Stimulated activated CD4-positive, alpha-beta T cell treated with anti-CD3 and anti-CD28 coated beads, Interleukin-1b, Interleukin-23, amount 100 ng/mL, for 1 hour (primary cell): ENCODE measurements around the gene ACP1.

Experiments used
- DNase-seq, 2 donors: peaks; one replicate each; pipeline ENCODE4 v3.0.0-alpha.2; 2020; ENCODE audit warnings: low read depth in 2 of 2

Gene ACP1

DNA sequence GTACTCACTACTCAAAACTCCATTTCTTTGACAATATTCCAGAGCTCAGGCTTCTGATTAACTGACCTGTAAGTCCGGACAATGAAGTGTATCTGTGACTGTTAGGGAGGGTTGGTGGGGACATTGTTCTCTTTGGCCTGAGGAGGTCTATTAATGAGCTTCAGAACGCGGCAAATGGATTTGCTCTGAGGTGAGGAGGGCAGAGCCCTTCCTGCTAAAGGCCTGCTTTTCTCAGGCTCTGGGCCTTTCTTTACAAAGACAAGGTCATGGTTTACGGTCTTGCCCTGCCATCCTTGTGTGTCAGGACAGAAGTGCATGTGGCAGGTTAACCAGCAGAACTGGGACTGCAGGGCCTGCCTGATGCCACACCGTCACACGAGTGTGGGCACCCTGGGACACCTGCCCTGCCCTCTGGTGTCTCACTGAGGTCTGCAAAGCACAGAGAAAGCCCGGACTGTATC is 15.9 kb downstream of the ACP1 start:
- no peak for DNase-seq

DNA sequence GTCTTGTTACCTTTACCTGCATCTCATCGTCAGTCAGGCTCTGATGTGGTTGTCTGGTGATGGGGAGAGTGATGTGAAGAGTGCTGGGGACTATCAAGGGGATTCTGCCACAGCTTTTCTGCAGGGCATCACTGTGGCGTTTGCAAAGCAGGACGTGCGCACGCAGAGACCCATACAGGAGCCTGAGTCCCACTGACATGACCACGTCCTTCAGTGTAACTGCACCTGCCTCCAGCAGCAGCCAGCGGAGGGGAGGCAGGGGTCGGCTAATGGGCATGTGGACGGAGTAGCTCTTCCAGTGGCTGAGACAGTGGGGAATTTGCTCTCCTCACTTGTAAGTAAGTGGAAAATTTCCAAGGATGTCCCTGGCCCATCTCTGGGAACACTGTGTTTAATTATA is 16.6 kb downstream of the ACP1 start:
- no peak for DNase-seq

DNA sequence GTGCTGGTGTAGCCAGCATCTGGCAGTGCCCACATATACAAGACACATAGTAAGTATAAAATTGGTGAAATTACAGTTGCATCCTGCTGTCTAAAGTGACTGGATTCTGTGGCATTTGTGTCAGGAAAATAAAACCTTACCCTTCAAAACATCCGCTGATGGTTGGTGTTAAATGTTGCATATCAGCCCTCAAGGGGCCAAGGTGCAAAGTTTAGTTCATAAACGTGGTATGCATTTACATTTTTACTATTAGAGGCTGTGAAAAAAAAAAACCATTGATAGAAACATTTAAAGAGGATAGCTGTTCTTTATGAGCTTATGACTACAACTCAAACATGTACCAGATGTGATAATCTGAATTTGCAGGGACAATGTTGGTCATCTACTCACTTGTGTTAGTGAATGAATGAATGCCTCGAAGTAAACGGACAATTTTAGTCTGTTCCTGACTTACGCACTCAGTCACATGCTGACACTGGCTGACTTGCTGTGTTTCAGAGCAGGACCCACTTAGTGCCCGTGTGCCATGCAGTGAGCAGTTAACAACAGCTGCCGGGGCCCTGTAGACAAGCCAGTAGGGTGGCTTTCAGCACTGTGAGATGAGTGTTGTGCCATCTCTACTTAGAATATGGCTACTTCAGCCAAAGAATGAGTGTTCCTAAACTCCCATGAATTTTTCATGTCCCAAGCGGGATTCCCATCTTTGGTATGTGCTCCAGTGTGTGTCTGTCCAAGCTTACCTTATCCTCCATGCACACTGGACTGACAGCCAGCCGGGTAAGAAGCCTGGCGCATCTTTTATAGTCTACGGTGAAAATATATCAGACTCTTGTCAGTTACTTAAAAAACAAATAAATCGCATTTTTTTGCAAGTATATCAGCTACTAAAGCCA is 17.9 kb downstream of the ACP1 start:
- no peak for DNase-seq

DNA sequence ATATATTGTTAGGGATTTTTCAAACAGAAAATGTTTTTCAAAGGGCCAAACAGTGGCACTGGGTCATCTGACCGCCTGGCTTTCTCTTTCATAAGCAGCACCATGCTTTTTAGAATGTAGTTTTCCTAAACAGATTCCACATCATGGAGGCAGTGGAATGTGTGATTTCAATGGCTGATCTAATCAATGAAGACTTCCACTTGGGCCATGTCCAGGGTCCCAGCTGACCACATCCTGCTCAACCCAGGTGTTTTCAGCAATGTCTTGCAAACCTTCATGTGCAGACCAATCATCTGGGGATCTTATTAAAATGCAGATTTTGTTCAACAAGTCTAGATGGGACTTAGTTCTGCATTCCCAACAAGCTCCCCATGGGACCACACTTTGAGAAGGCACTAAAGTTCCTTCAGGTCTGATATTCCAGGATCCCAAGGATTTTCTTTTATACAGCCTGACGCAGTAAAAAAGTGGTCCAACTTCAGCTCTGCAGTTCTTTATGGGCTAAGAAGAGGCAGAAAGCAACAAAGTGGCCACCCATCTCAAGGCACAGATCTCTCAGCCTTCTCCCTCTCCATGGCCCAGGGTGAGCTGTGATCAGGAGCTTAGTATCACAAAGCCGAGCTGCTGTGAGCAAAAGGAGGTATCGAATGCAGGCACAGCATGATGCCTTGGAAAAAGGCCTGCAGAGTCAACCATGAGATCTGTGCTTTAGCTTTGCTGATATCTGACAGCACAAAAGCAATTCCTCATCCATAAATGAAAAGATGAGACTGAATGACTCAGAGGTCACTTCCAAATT is 19.4 kb downstream of the ACP1 start:
- DNase-seq: no peak

DNA sequence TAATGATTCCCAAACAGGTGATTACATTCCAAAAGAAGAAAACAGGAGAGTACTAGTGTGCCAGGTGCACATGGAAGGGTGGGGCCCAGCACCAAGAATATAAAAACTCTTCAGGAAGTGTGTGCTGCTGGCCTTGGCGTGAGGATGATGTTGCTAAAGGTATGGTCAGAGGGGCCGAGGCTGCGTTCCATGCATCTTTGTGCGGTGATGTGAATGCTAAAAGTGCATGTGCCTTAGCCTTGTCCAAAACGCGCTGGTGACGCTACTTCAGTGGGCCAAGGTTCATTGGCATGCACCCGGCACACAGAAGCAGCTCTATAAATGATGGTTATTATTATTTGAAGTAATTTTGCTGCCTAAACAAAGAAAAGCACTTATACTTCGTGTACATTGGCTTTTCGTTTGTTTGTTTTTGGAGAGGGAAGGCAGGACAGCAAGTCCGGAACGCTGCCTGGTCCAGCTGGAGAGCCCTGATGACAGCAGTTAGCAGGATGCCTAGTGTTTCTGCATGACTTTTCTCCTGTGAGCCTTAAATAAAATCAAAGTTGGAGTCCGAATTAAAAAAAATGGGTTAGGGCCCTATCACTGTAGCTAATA is 20.2 kb downstream of the ACP1 start:
- no peak for DNase-seq

DNA sequence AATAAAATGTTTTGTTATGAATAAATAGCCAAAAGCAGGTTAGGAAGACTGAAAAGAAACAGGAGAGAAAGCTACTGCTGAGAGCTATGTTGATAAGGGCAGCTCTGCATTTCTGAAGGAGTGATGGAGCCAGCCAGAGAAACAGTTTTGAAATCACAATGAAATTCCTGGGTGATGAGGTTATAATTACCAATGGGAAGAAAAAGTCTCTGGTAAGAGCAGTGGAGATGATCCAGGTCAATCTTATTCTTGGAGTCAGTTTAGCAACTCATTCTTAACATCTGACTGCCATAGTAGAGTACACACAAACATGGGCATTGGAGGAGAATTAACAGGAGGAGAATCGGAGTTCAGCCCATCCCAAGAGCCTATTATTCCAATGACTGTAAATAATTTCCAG is 20.8 kb downstream of the ACP1 start:
- no peak for DNase-seq

DNA sequence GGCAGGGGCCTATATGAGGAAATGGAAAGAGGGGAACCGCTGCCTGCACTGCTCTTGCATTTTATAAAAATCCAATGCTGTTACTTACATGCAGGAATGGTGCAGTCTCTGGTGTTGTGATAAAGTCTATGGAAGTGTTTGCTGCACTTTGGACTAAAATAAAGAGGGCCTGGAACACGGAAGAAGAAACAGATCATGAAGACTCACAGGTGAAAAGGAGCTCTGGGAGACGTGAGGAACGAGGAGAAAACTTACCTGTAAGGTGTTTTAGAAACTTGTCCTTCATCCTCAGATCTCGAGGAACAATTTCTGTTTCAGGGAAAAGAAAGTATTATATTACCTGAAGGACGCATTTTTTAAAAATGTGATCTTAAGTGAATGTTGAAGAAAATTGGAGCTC is 21.3 kb downstream of the ACP1 start:
- no peak for DNase-seq

DNA sequence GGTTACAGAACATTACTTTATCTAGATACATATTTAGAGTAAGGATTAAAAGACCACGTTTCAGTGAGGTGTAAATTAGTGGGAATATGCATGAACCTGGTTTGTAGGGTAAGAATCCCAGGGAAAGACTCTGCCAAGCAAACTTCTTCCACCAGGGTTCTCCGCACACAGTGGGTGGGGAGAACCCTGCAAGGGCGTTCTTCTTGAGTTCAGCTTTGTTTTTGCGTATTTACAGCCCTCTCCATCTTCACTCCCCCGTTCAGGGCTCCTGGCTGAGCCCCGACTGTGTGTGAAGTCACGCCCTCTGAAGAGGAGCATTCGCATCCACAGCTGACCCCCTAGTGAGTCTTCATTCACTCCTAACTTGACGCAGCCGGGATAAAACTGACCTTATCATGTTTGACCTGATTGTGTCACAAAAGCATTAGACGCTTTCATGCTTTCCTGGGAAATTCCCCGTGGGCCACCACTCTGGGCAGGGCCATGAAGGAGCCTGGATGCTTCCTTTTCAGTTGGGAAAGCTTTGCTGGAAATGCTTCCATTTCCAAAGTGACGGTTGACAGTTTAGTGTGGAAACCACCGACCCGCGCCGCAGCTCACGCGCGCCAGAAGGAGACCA is 22.1 kb downstream of the ACP1 start:
- DNase-seq: no peak

DNA sequence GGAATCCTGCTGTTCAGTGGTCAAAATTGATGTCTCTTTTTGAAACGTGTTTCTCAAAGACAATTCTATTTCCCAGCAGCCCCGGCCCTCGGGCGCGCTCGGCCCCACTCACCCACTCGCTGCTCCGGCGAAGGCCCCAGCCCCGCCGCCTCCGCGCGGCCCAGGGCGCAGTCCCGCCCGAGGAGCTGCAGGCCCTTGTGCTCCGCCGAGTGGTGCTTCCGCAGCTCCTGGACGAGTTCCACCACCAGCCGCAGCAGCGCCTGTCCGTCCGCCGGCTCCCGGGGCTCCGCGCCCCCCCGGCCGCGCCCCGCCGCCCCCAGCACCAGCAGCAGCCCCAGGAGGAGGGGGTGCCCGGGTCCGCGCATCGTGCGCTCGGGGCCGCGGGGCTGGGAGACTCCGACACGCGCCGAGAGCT is 22.7 kb downstream of the ACP1 start:
- no peak for DNase-seq

DNA sequence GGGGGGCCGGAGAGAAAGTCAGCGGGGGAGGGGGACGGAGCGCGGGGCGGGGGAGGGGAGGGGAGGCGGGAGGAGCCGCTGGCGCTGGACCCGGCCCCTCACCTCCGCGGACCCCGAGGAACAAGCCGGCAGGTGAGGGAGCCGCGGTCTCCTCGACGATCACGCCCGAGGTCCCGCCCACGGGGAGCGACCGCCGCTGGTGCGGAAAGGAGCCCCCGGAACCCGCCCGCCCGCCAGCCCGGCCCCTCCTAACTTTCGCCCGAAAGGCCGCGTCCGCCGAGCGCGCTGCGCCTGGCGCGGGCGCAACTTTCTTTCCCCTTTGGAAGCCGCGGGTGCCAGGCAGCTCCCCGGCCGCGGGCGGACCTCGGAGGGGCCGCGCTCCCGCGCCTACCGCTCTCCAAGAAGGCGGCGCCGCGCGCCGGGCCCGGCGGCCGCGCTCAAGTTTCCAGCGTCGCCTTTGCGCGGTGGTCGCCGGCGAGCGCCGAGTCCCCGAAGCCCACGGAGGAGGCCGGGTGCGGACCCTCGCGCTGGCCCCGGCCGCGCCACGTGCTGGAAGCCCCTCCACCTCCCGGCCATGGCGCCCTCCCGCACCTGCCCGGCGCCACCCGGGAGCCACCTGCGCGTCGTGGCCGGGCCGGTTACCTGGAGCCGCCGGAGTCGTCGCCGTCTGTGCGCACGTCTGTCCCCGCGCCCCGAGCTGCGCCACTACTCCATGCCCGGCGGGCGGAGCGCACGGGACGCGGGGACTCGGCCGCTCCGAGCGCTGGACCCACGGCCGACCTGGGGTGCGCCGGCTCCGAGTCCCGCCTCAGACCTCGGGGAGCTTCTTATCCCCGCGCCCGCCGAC is 23.4 kb downstream of the ACP1 start, which contains the start of gene ALKAL2:
Gene ALKAL2, minus strand, starts transcription at position 181 of the 847 bp plus-strand sequence. CDS start 256 bp downstream, outside the sequence.
- no peak for DNase-seq

DNA sequence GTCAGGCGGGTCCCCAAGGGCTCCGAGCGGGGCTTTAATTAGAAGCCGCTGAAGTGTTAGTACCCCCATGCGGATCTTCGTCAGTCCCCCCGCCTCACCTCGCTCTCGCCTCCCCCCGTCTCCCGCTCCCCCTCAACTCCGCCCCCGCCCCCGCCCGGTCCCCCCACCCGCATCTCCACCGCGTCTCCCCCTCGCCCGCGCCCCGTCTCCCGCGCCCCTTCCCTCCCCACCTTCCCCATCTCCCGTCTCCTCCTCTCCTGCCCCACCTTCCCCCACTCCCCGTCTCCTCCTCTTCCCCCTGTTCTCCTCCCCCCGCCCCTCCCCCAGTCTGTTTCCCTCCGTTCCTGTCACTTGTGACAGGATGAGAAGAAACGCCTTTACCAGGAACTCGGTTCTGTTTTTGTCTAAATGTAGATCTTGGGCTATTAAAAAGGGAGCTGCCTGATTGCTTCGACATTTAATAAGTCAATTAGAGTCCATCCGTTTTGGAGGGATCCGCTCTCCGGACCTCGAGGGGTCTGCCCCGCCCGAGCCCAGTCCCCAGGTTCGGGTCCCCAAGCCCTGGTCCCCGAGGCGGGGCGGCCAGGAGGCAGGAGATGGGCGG is 24.1 kb downstream of the ACP1 start:
- DNase-seq: no peak

DNA sequence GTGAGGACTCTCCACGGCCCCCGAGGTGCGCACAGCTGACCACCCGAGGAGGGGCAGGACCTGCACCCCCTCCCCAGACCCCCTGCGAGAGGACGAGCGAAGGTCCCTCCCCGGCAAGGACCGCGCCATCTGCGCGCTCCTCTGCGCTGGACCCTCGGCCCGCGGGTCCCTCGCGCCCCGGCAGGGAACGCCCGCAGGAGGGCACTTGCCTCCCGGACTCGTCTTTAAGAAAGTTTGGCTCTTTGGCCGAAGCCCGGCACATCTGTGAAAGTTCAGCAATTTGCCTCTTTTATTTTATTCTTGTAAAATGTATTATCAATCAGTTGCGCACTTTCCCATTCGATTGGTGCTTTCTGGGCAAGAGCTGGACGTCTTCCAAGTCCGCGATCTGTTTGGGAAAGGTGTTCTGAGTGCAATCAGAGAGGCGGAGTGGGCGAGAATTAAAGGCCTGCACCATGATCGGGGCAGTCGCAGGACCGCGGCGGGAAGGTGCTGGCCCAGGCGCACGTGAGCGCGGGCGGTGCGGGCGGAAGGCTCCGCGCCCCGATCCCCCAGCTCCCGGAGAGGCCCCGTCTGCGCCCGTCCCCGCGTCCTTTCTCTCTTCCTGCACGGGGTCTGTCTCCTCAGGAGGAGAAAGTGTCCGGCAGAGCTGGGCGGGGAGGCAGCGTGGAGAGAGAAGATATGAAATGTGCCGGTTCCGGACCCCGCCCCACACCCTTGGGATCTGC is 24.8 kb downstream of the ACP1 start:
- no peak for DNase-seq

DNA sequence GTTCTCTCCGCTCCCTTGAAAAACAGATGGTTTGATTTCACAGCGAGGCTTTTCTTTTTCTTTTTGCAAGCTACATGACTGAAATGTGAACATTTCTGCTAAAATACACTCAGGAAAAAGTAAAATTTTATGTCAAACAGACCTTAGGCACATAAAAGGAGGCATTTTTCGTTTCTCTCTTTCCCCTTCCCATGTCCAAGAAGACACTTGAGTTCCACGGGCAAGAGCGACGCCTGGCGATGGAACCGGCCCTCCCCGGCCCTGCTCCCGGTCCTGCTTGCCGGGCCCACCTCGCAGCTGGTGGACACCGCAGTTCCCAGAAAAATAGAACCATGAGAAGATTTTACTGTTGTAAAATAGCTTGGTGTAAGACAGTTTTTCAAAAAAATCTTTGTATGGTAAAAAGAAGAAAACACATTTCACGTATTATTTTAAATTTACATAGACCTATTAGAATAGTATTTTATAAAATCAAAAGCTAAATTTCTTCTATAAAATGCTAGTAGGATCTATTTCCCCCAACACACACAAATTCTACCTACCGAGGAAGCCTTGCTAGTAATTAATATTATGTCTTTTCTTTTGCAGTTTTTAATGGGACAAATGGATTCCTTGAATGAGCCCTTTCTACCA is 25.5 kb downstream of the ACP1 start:
- DNase-seq: no peak

DNA sequence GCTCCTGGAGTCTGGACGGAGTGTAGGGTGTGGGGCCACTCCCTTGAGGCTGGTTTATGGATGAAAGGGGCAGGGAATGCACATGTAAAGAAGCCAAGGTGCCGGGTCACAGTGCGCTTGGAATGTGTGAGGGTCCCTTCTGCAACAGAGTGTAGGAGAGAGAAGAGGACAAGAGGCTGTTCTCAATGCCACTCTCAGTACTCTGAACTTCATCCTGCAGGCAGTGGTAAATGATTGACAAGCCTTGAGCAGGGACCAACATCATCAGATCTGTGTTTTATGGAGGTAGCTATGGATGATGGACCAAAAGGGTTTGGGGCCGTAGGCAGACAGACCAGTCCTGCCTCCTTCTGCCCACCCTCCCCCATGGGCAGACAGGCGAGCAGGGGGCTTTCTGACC is 30.3 kb downstream of the ACP1 start:
- DNase-seq: no peak

DNA sequence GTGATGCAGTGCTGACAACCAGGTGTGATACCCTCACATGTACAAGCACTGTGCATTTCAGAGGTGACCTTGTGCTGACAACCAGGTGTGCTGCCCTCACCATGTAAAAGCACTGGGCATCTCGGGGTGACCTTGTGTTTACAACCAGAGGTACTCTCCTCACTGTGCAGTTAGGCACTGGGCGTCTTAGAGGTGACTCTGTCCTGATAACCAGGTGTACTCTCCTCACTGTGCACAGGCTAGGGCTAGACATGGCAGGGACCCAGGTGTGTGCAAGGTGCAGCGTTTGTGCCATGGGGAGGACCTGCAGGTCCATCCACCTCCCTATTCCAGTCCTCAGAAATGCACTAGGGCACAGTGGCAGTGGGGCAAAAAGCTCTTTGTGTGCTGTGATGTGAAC is 31.6 kb downstream of the ACP1 start:
- DNase-seq: no peak

DNA sequence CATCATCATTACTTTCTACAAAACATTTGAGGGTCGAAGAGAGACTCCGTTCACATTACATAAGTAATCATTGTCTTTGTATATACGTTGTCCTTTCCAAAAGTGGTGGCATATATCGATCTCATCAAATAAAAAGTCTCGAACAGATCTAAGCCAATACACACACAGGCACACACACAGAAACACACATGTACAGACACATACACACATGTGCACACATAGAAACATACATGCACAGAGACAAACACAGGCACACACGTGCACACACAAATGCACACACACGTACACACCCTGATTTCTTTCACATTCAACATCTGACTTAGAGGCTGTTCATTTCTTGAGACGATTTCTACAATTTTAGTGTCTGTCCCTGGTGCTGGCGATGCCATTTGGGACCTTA is 40.6 kb downstream of the ACP1 start:
- no peak for DNase-seq

DNA sequence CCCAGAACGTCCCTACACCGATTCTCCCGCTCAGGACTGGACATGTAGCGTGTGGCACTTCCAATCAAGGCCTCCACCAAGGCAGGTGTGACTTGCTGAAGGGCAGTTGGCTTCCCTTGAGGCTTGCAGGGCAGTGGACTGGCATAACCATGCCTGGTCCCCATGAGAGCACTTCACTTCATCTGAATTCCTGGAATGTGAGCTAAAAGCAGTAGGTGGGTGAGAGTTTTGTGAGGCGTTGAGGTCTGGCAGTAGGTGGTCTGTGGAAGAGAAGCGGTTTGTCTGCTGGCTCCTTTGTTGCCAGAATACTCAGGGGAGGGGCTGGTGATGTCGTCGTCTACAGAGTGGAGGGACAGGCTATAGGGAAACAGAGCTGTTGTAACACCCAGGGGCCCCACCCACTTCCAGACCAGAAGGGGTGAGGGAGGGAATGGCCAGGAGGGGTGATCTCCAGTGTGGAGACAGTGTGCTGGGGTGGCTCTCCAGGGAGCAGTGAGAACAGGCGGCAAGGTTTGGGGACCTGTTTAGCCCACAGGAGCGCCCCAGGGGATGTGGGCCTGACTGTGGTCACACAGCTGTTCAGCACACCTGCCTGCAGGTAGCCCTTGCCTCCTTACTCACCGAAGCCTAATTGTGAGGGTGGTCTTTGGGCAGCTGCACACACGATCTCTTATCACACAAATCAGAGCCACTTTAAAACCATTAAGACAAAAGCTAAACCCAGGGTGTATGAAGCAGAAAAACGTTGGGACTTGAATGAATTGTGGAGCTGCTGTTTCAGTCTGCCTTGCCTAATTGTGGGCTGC is 44.6 kb downstream of the ACP1 start:
- no peak for DNase-seq

DNA sequence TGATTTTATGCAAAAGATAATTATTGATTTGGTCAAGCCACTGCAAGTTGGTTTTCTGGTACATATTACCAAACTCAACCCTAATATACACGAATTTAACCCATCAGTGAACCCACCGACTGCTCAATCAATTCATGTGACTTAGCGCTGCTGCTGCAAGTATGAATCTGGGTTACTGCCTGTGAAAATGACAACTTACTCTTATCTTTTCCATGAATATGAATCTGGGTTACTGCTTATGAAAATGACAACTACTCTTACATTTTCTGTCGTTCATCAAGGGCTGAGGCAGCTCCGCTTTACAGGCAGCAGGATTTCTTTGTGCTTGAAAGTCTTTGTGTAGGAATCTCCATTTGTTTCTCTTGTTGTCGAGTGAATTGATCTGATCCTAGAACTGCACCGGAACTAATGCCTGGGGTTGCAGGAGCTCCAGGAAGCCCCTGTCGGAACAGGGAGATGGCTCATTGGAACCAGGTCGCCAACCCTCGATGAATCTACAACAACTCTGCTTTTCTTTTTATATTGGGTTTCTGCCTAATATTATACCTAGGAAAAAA is 45.3 kb downstream of the ACP1 start:
- DNase-seq: no peak
